ENCODE measurements around the gene WDR62.

- TF ChIP-seq POLR2A (IDR thresholded peaks at IDR 0.05) (no peak), CTCF (IDR thresholded peaks at IDR 0.05) (no peak)
Observed at GRCh38 chr19:36046443-36047050, 8.2 kb upstream of the WDR62 start.
